RWPE2 (cell line): ENCODE measurements around the gene TMEM60.

Experiments
- ATAC-seq: fragments of 200-7000 bp; cut with Tn5 transposase; 3 replicates; pipeline ENCODE4 v1.9.1; 2021; ENCODE audit warnings: low read depth
- DNase-seq: peaks from one replicate; pipeline ENCODE4 v3.0.0-alpha.2; 2020; ENCODE audit warnings: low spot score
- H3K27ac ChIP-seq: fragments of 450-650 bp; 2 replicates; pipeline ENCODE4 v1.5.1; 2017; ENCODE audit warnings: mild to moderate bottlenecking; ENCODE audit not compliant: poor library complexity, severe bottlenecking
- H3K27me3 ChIP-seq: fragments of 250-450 bp; sonication (Bioruptor Pico); 2 replicates; pipeline ENCODE4 v1.5.1; 2021; ENCODE audit warnings: mild to moderate bottlenecking, moderate library complexity; ENCODE audit not compliant: insufficient read depth, poor library complexity, severe bottlenecking
- H3K36me3 ChIP-seq: fragments of 250-450 bp; sonication (Bioruptor Pico); 2 replicates; pipeline ENCODE4 v1.5.1; 2020; ENCODE audit warnings: low read depth, mild to moderate bottlenecking, moderate library complexity
- H3K4me1 ChIP-seq: fragments of 250-450 bp; sonication (Bioruptor Pico); 2 replicates; pipeline ENCODE4 v1.5.1; 2021; ENCODE audit warnings: mild to moderate bottlenecking, moderate library complexity; ENCODE audit not compliant: insufficient read depth, poor library complexity, severe bottlenecking
- H3K4me3 ChIP-seq: fragments of 250-450 bp; sonication (Bioruptor Pico); 2 replicates; pipeline ENCODE4 v1.5.1; 2021; ENCODE audit warnings: mild to moderate bottlenecking, moderate library complexity; ENCODE audit not compliant: severe bottlenecking
- H3K9me3 ChIP-seq: fragments of 250-450 bp; sonication (Bioruptor Pico); 2 replicates; pipeline ENCODE4 v1.5.1; 2021; ENCODE audit warnings: mild to moderate bottlenecking, moderate library complexity; ENCODE audit not compliant: severe bottlenecking
- TF ChIP-seq, protein P1 (sequence below): fragments of 450-650 bp; IDR thresholded peaks from one replicate; pipeline ENCODE4 v1.5.1; 2017; ENCODE audit warnings: mild to moderate bottlenecking, moderate library complexity; ENCODE audit not compliant: poor library complexity, severe bottlenecking

Gene TMEM60

DNA sequence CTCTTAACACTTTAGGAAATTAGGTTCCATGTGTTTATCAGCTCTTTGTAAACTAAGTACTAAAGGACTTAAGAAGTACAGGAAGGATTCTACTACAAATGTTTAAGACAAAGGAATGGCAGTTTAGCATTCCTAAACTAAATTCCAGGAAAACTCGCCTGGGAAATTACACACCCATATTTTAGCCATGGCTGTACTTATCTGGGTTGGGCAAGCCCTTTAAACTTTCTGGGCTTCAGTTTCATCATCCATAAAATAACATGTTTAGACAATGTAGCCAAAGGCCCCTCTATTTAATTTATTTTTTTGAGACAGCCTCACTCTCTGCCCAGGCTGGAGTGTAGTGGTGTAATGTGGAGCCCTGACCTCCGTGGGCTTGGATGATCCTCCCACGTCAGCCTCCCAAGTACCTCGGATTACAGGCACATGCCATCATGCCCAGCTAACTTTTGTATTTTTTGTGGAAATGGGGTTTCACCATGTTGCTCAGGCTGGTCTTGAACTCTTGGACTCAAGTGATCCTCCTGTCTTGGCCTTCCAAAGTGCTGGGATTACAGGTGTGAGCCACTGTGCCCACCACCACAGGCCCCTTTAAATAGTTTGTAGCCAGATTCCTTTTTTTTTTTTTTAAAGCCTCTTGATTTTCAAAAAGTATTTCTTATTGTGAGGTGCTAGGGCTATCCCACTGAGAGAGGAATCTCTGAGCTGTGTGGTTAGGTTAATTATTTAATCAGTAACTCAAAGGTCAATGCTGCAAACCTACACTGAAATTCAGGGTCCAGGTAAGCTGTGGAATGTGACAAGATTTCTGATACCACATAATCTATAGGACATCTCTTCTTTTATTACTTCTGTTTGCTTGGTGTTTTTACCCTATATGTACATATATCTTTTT lies 32.1 kb downstream of the TMEM60 start:
- no peak overlapping the region for H3K27ac ChIP-seq
- ATAC-seq = peak; percentile 38
- no peak for DNase-seq
- peaks cover 19% of the 10 kb centered on the region for H3K36me3 ChIP-seq
- no peaks in the 10 kb centered on the region for H3K9me3 ChIP-seq
- TF ChIP-seq, protein P1, sequence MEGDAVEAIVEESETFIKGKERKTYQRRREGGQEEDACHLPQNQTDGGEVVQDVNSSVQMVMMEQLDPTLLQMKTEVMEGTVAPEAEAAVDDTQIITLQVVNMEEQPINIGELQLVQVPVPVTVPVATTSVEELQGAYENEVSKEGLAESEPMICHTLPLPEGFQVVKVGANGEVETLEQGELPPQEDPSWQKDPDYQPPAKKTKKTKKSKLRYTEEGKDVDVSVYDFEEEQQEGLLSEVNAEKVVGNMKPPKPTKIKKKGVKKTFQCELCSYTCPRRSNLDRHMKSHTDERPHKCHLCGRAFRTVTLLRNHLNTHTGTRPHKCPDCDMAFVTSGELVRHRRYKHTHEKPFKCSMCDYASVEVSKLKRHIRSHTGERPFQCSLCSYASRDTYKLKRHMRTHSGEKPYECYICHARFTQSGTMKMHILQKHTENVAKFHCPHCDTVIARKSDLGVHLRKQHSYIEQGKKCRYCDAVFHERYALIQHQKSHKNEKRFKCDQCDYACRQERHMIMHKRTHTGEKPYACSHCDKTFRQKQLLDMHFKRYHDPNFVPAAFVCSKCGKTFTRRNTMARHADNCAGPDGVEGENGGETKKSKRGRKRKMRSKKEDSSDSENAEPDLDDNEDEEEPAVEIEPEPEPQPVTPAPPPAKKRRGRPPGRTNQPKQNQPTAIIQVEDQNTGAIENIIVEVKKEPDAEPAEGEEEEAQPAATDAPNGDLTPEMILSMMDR = no peak
- H3K4me3 ChIP-seq = no peak overlapping the region
- H3K4me1 ChIP-seq = peaks cover 14% of the 10 kb centered on the region
- no peaks in the 10 kb centered on the region for H3K27me3 ChIP-seq

DNA sequence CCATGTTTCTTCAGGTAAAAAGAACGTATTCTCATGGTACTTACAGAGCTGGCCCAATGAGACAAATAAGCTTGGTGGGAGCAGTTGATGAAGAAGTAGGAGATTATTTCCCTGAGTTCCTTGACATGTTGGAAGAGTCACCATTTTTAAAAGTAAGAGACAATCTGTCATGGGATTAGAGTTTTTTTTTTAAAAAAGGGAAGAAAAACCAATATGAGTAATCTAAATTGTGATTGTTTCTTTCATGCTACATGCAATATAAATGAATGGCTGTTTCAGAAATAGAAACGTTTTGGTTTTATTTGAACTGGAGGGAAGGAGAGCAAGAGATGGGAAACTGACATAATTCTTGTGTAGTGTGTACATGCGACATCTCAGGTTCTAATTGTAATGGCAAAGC lies 32.8 kb downstream of the TMEM60 start:
- Histone ChIP-seq H3K36me3 (peaks cover 19% of the 10 kb centered on the region), H3K27ac (no peak overlapping the region)
- TF ChIP-seq, protein P1 = no peak

DNA sequence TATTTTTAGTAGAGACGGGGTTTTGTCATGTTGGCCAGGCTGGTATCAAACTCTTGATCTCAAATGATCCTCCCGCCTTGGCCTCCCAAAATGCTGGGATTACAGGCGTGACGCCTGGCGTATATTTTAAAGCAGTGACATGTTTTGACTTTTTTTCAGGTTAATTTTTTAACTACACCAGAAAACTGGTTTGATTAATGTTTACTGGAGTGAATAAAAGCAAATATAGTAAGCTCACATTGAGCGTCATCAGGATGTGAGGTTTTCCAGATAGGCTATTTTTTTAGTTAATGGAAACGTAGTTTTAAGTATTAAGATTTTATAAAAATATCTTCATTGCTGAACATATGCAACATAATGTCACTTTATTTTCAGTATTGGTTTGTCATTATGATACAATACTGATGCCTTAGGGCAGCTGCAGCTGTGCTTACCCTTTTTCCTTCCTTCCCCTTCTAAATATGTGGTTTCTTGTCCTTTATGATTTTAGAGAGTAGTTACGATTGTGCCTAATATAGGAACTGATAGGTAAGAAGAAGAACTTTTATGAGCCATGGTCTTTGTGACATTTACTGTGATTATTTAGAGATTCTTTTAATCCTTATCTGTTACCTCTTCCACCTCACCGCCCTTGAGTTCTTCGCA lies 37.3 kb downstream of the TMEM60 start:
- Histone ChIP-seq H3K9me3 (peaks cover 2% of the 10 kb centered on the region), H3K4me3 (no peak overlapping the region), H3K36me3 (peaks cover 4% of the 10 kb centered on the region; the same call in 1 of the 2 replicates), H3K27me3 (no peaks in the 10 kb centered on the region), H3K27ac (no peak overlapping the region), H3K4me1 (peaks cover 11% of the 10 kb centered on the region)
- DNase-seq (no peak), ATAC-seq (no peak)
- TF ChIP-seq, protein P1 = no peak

More for the DNA sequence above, 32.8 kb downstream of the TMEM60 start:
- H3K4me1 ChIP-seq = peaks cover 14% of the 10 kb centered on the region
- no peaks in the 10 kb centered on the region for H3K27me3 ChIP-seq
- H3K9me3 ChIP-seq = no peaks in the 10 kb centered on the region
- no peak for DNase-seq
- H3K4me3 ChIP-seq = no peak overlapping the region
- ATAC-seq = no peak

DNA sequence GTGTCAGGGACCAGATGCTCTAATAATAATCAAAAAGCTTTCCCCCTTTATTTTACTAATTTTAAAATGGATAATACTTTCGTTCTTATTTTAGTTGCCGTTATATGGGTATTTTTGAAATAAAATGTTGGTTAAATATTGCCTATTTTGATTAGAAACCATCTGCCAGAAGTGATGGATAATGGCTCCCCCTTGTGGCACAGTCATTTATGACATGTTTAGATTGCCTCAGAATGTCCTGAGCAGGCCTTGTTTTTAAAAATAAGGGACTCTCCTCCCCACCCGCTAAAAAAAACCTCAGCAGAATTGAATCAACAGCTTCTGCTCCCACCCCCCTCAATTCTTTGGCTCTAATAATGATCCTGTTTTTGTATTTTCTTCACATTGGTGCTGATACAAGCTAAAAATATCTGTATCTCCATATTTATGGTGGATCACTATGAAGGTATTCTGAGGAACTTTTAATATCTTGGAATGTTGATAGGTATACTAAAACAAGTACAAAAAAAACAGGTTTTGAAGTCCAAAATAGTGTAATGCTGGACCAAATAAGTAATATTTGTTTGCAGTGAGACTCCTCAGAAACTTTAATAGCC lies 38.8 kb downstream of the TMEM60 start:
- H3K27ac ChIP-seq = no peak overlapping the region
- peaks cover 2% of the 10 kb centered on the region for H3K9me3 ChIP-seq
- peaks cover 6% of the 10 kb centered on the region for H3K4me1 ChIP-seq
- ATAC-seq (peak; percentile 66; the same call in 2 of the 3 replicates), DNase-seq (no peak)
- H3K27me3 ChIP-seq = no peaks in the 10 kb centered on the region
- no peak overlapping the region for H3K4me3 ChIP-seq
- no peaks in the 10 kb centered on the region; the same call in 1 of the 2 replicates for H3K36me3 ChIP-seq
- TF ChIP-seq, protein P1 = peak; percentile 92
